Smooth muscle cell of the umbilical artery (primary cell): ENCODE measurements around the gene DUSP5. TPM values are rescaled to one million over a fixed set of nuclear protein-coding genes. Genes with fewer than 3 reads are reported as not detected.

Experiments
- total RNA-seq: library from RNA; depleted of rRNA; stranded (reverse); fragments of >200 nt; gene quantifications from 2 replicates; pipeline ENCODE4 v1.2.3, GENCODE V29; 2014

Gene DUSP5, protein sequence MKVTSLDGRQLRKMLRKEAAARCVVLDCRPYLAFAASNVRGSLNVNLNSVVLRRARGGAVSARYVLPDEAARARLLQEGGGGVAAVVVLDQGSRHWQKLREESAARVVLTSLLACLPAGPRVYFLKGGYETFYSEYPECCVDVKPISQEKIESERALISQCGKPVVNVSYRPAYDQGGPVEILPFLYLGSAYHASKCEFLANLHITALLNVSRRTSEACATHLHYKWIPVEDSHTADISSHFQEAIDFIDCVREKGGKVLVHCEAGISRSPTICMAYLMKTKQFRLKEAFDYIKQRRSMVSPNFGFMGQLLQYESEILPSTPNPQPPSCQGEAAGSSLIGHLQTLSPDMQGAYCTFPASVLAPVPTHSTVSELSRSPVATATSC
- 0.89 and 10.7 TPM in 2 replicates for total RNA-seq

GRCh38 chr10:110497438-110498086, at the start of gene DUSP5:
DUSP5 (plus strand) TSS chr10:110497907; CDS start chr10:110498122, 215 bp downstream.

Other genes starting within 250 kb of the DUSP5 start
- 8.3 and 12.0 TPM in 2 replicates for gene SMNDC1, start 193.0 kb upstream of the DUSP5 start, total RNA-seq
- 18.4 and 30.6 TPM in 2 replicates for gene SMC3, start 69.8 kb downstream of the DUSP5 start, total RNA-seq
- 0.18 and 0.59 TPM in 2 replicates for gene RBM20, start 146.4 kb downstream of the DUSP5 start, total RNA-seq